ENCODE data around the gene RCE1. TPM values are rescaled to one million over a fixed set of nuclear protein-coding genes. Genes with fewer than 3 reads are reported as not detected.

RCE1 gene
- total RNA-seq, 1 experiment from 2014 or later = 24.1 TPM

- no peak for DNase-seq (ENCODE audit: extremely low read depth, low read depth)
These were observed 13.4 kb downstream of the RCE1 start, which contains the start of gene LRFN4 for GRCh38 chr11:66856496-66857233. LRFN4 (plus strand) TSS chr11:66857064; CDS start chr11:66857745, 681 bp downstream.

DNA sequence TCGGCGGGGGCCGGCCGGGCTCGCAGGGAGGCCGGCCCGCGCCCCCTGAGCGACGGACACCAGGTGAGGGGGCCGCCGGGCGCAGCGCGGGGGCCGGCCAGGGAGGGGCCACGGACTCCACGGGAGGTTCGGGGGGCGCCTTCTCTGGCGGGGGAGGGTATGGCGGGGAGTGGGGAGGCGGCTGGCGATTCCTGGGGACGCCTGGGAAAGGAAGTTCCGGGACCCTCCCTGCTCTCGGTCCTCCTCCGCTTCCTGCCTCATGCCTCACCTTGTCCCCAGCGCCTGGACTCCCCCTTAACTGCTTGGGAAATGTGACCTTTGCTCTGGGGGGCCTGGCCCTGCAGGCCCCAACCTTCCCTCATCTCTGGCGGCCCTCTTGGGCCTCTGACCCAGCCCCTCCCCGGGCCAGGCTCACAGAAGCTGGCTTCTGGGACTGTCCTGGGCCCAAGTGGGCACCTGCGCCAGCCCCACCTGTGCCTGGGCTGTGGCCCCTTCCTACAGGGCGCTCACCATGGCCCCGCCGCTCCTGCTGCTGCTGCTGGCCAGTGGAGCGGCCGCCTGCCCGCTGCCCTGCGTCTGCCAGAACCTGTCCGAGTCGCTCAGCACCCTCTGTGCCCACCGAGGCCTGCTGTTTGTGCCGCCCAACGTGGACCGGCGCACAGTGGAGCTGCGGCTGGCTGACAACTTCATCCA, 14.1 kb downstream of the RCE1 start:
- no peak for DNase-seq (ENCODE audit: extremely low read depth, low read depth)

DNA sequence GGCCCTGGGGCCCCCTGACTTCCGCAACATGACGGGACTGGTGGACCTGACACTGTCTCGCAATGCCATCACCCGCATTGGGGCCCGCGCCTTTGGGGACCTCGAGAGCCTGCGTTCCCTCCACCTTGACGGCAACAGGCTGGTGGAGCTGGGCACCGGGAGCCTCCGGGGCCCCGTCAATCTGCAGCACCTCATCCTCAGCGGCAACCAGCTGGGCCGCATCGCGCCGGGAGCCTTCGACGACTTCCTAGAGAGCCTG, 14.6 kb downstream of the RCE1 start:
- no peak for DNase-seq (ENCODE audit: extremely low read depth, low read depth)

DNA sequence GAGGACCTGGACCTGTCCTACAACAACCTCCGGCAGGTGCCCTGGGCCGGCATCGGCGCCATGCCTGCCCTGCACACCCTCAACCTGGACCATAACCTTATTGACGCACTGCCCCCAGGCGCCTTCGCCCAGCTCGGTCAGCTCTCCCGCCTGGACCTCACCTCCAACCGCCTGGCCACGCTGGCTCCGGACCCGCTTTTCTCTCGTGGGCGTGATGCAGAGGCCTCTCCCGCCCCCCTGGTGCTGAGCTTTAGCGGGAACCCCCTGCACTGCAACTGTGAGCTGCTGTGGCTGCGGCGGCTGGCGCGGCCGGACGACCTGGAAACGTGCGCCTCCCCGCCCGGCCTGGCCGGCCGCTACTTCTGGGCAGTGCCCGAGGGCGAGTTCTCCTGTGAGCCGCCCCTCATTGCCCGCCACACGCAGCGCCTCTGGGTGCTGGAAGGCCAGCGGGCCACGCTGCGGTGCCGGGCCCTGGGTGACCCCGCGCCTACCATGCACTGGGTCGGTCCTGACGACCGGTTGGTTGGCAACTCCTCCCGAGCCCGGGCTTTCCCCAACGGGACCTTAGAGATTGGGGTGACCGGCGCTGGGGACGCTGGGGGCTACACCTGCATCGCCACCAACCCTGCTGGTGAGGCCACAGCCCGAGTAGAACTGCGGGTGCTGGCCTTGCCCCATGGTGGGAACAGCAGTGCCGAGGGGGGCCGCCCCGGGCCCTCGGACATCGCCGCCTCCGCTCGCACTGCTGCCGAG, 15.1 kb downstream of the RCE1 start:
- no peak for DNase-seq (ENCODE audit: extremely low read depth, low read depth)

- DNase-seq (ENCODE audit: extremely low read depth, low read depth) = no peak
These were observed 15.9 kb downstream of the RCE1 start for GRCh38 chr11:66858939-66859685.

- no peak for DNase-seq (ENCODE audit: extremely low read depth, low read depth)
These were observed 16.6 kb downstream of the RCE1 start for GRCh38 chr11:66859686-66860448.

GRCh38 chr11:66860449-66860831, 17.2 kb downstream of the RCE1 start:
- no peak for DNase-seq (ENCODE audit: extremely low read depth, low read depth)

GRCh38 chr11:66861038-66861773, 18.0 kb downstream of the RCE1 start:
- DNase-seq (ENCODE audit: extremely low read depth, low read depth) = no peak

DNA sequence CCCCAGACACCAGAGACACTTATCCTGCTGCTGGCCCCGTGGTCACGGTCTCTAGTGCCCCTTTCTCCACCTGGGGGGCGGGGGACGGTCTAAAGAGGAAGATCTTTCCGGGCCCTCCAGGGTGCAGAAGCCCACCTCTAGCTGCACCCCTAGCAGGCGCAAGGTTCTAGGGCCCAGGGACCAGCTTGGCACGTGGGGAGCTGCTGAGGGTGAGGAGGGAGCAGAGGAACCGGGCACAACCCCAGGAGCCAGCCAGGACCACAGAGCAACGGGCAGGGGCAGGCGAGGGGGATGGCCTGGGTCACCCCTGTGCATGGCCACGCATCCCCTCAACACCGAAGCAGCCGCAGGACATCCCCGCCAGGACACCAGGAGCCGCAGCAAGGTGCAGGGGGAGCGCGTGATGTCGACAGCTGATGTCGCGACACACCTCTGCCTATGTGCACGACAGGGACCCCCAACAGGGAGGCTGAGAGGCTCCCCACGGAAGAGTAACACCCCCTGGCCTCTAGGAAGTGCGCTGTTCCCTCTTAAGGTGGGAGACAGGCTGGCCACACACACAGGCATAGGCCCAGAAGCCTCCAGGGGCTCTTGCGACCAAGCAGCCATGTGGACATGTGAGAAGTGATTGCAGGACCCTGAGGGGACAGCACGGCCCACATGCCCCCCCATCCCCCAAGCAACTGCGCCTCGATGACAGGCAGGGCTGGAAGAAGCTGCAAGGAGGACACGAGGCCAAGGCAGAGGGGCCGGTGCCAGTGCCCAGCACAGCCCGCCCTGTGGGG, 18.7 kb downstream of the RCE1 start:
- no peak for DNase-seq (ENCODE audit: extremely low read depth, low read depth)

DNA sequence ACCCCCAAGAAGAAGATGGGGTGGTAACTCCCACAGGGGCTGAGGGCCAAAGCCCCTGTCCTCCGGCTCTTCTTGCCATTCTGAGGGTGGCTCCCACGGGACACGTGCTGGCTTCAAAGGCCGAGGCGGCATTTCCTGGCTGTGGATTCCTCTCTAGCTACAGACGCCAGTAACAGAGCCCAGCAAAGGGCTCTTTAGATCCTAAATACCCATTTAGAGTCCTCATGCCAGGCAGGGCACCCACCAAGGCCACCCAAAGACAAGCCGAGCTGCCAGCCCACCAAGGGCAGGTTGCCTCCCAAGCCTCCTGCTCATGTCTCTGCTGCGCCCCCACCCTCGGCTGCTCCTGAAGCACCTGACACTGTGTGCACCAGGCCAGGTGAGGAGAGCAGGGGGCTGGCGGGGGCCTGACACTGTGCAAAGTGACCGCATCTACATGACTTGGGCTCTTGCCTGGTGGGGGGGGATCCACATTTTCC, 19.4 kb downstream of the RCE1 start:
- DNase-seq (ENCODE audit: extremely low read depth, low read depth) = no peak

GRCh38 chr11:66863428-66864125, 20.3 kb downstream of the RCE1 start:
- DNase-seq (ENCODE audit: extremely low read depth, low read depth) = no peak

DNA sequence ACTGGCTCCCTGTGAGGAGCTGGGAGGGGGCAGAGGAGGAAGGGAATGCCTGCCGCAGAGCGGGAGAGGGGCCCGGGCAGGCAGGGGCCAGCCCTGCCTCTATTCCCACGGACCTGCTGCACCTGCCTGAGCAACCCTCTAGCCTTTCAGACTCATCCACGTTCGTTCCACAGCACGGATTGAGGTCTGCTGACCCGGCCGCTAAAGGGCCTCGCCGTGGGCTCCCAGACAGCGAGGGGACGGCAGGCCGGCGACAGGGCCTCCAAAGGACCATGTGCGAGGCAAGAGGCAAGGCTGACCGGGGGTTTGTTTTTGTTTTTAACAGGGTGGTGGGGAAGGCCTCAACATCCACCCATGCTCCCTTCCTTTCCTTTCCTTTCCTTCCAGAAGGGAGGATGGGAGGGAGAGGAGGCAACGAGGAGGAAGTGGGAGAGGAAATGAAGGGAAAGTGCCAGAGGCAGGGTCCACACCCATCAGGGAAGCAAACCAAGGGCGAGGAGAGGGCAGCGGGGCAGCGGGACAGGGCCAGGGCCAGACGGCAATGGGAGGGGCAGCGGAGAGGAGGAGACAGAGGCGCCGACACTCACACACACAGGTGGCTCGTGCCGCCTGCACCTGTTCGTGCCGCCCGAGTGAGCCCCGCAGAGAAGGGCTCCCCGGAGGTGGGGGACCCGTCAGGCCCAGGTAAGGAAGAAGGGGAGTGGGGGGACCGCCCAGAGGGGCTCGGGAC, 21.1 kb downstream of the RCE1 start:
- no peak for DNase-seq (ENCODE audit: extremely low read depth, low read depth)

DNA sequence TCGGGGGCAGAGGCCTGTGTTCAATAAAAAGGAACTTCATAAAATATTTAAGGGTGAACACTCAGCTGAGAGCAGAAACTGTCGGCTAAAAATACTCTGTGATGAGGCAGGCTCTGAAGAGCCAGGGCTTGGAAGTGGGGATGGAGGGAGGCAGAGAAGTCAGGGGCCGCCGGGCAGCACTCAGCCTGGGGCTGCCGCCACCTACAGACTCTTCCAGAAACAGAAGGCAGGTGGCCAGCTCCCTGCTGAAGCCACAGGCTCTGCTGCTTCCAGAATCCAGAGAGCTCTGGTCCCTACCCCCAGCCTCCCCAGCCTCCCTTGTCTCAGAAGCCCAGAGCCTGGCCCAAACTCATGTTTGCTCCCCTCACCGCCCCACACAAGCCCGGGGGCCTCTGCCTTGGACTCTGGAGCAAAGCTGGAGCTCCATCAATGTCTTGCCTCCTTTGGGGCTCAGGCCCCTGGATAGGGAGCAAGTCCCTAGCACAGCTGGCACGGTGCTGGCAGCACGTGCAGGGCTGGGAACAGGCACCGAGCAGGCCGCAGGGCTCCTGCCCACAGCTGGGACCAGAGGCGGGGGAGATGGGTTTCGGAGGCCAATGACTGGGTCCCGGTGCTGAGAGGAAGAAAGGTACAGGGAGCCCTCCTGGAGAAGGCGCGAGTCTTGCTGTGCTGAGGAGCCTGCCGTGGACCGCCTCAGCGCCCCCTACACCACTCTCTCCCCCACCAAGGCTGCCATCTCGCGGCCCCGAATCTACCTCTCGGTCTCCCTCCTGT, 21.9 kb downstream of the RCE1 start:
- DNase-seq (ENCODE audit: extremely low read depth, low read depth) = no peak

GRCh38 chr11:66866007-66866406, 22.8 kb downstream of the RCE1 start:
- no peak for DNase-seq (ENCODE audit: extremely low read depth, low read depth)

- no peak for DNase-seq (ENCODE audit: extremely low read depth, low read depth)
These were observed 23.3 kb downstream of the RCE1 start for GRCh38 chr11:66866511-66866986.

- no peak for DNase-seq (ENCODE audit: extremely low read depth, low read depth)
These were observed 24.3 kb downstream of the RCE1 start for GRCh38 chr11:66867425-66868040.

Measured in NCI-H460 (cell line).